ENCODE results near the gene ZNF524.

DNA sequence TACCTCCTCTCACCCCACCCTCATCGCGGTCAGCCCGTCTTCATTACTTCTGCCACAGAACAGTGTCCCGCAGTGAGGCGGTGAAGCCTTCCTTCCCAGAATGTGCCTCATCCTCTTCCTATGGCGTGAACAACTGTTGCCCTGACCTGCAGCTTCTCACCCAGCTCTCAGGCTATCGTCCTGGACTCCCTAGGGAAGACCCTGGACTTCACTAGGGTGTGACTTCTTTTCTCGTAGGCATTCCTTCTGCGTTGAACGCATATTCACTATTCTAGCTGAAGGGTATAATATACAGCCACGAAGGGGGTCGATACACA is 6.3 kb downstream of the ZNF524 start:
- TF ChIP-seq, protein P1, sequence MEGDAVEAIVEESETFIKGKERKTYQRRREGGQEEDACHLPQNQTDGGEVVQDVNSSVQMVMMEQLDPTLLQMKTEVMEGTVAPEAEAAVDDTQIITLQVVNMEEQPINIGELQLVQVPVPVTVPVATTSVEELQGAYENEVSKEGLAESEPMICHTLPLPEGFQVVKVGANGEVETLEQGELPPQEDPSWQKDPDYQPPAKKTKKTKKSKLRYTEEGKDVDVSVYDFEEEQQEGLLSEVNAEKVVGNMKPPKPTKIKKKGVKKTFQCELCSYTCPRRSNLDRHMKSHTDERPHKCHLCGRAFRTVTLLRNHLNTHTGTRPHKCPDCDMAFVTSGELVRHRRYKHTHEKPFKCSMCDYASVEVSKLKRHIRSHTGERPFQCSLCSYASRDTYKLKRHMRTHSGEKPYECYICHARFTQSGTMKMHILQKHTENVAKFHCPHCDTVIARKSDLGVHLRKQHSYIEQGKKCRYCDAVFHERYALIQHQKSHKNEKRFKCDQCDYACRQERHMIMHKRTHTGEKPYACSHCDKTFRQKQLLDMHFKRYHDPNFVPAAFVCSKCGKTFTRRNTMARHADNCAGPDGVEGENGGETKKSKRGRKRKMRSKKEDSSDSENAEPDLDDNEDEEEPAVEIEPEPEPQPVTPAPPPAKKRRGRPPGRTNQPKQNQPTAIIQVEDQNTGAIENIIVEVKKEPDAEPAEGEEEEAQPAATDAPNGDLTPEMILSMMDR (IDR thresholded peaks at IDR 0.05), result no peak
- TF ChIP-seq POLR2A (IDR thresholded peaks at IDR 0.05) (no peak), POLR2AphosphoS5 (IDR thresholded peaks at IDR 0.05) (no peak)

Data from prostate gland (tissue), 2 donors.